SKM-1 (cell line): ENCODE measurements around the gene PPP1R11.

Experiments
- DNase-seq: peaks from one replicate; lab custom pipeline; 2025; ENCODE audit not compliant: unreplicated experiment; lab: John Stamatoyannopoulos, UW

The PPP1R11 gene

DNA sequence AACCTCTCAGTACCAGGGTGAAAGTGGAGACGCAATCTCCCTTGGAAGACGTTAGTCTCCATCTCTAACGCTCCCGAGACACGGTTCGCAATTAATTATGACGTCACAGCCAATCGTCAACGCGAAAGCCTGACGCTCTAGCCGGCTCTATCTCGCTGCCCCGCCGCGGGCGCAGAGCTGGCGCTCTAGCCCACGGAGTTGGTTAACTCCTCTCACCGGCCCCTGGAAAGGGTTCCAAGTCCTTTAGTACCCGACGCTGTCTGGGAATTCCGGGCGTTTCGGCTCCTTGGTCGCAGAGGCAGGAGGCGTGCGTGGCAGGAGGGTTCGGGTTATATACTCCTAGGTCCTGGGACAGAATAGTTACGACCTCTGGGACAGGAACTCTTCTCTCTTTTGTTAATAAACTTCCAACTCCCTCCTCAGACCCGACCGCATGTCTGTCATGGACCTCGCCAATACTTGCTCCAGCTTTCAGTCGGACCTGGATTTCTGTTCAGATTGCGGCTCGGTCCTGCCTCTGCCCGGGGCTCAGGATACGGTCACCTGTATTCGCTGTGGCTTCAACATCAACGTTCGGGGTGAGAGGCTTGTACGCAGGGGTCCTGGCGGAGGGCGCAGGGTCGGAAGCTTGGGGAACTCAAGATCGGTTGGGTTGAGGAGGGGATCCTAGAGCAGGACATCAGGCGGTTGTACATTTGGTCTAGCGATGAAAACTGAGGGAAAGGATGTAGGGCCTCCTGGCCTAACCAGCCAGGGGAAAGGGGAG lies 5.7 kb upstream of the PPP1R11 start, which contains the start of gene POLR1H:
Gene POLR1H, plus strand, starts transcription at position 174 of the 766 bp plus-strand sequence. Its CDS starts 260 bp downstream, at position 434.
- DNase-seq: peak; percentile 89

DNA sequence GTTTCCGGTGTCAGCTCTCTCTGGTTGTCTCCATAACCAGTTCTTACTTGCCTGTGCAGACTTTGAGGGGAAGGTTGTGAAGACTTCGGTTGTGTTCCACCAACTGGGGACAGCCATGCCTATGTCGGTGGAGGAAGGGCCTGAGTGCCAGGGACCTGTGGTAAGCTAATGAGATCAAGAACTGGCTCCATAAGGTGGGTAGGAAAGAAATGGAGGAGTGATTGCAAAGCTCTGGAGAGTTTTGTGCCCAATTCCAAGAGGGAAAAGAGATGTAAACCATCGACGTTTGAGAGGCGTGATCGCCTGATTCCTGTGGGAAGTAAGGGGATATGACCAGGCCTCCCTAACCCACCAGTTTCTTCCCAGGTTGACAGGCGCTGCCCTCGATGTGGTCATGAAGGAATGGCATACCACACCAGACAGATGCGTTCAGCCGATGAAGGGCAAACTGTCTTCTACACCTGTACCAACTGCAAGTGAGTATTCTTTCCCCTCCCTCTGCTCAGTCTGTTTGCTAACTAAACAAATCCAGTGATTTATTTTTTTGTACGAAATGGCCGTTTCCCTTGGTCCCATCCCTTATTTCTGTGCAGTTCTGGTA lies 5.0 kb upstream of the PPP1R11 start:
- no peak for DNase-seq

DNA sequence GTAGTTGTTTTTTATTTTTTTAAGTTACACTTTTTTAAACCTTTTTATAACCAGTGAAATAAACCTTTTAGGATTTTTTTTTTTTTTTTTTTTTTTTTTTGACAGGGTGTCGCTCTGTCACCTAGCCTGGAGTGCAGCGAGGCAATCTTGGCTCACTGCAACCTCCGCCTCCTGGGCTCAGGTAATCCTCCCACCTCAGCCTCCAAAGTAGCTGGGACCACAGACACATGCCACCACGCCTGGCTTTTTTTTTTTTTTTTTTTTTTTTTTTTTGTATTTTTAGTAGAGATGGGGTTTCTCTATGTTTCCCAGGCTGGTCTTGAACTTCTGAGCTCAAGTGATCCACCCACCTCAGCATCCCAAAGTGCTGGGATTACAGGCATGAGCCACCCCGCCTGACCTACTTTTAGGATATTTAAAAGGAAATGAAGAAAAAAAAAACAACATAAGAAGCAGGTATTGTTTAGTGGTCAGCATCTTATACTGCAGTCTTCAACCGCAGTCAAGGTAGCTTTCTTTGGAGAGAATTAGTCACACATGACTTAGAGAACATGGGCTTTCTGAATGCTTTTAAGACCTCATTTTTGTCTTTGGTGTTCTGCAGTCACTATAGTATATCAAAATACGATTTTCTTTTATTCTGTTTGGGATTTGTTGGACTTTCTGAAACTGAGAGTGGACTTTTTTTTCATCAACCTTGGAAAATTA lies 4.4 kb upstream of the PPP1R11 start:
- DNase-seq: no peak

DNA sequence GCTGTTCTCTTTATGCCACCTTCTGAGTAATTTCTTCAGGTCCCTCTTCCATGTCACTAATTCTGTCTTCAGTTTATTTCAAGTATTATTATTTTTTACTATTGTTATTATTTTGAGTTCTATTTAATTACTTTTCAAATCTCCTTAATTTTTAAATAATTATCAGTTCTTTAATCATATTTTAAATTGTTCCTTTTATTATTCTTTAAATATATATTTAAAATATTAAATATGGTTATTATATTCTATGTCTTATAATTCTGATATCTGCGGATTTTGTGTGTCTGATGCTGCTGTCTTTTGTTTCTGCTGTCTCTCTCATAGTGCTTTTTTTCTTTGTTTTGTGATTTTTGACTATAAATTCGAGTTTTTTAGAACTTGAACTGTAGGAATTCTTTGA lies 3.7 kb upstream of the PPP1R11 start:
- no peak for DNase-seq

- DNase-seq: no peak
Observed at GRCh38 chr6:30066082-30066481, 916 bp upstream of the PPP1R11 start.

- DNase-seq: no peak
Observed at GRCh38 chr6:30067460-30068139, 602 bp downstream of the PPP1R11 start.

DNA sequence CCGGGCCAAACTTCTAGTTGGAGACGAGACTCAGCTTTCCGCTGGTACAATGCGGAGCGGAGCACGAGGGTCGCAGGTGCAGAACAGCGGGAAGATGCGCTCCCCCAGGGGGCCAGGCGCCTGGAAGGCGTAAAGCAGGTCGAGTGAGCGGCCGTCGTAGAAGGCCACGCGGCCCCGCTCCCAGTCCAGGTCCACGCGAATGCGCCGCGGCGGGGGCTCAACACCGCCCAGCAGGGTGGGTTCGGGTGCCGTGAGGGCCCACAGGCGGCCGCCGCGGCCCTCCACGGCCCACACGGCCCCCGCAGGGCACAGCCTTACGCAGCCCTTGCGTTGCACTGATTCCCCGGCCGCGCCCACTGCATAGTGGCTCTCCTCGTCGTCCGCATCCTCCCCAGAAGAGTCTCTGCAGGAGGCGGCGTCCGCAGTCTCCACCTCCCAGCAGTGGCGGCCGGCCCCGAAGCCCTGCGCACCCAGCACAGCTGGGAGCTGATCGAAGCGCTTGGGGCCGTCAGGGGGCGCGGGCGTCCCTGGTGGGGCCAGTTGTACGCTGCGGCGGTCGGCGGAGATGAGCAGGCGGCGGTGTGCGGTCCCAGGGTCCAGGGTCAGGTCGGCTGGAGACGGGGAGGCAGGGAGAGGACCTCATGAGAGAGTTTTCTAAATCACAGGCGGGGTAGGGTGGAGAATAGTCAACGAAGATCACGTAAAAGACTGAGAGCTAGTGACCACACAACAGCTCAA lies 4.3 kb downstream of the PPP1R11 start:
- DNase-seq: no peak

GRCh38 chr6:30071858-30072257 lies 4.9 kb downstream of the PPP1R11 start:
- DNase-seq: no peak

- no peak for DNase-seq
Observed at GRCh38 chr6:30073489-30074235, 6.7 kb downstream of the PPP1R11 start.

- DNase-seq: no peak
Observed at GRCh38 chr6:30074331-30075093, 7.5 kb downstream of the PPP1R11 start.

DNA sequence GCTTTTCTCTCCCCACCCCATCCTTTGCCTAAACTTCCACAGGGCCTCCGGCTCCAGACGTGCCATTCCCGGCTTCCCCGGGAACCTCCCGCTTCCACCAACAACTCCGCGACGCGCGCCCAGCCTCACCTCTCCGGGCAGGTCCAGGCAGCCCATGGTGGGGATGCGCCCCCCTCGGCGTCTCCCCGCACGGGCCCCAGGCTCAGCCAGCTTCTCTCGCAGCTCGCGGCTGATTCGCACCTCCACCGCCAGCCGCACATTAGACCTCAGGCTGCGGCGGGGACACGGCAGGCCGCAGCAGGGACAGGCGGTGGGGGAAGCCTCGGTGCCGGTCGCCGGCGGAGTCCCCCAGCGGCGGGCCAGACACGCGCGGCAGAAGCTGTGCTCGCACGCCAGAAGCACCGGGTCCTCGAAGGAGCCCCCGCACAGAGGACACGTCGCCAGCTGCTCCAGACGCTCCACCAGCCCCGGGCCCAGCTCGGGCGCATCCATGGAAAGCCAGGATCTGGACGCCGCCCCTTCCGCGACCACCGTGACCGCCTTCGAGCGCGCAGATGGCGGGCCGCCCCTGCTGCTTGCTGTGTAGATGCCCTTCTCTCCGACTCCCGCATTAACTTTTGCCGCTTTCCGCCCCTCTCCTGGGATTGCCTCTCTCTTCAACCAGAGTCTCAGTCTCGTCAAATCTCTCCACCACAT lies 8.2 kb downstream of the PPP1R11 start, which contains the start of gene RNF39:
Gene RNF39, minus strand, starts transcription at position 676 of the 696 bp plus-strand sequence. Its CDS starts 184 bp downstream, at position 492.
- DNase-seq: no peak

DNA sequence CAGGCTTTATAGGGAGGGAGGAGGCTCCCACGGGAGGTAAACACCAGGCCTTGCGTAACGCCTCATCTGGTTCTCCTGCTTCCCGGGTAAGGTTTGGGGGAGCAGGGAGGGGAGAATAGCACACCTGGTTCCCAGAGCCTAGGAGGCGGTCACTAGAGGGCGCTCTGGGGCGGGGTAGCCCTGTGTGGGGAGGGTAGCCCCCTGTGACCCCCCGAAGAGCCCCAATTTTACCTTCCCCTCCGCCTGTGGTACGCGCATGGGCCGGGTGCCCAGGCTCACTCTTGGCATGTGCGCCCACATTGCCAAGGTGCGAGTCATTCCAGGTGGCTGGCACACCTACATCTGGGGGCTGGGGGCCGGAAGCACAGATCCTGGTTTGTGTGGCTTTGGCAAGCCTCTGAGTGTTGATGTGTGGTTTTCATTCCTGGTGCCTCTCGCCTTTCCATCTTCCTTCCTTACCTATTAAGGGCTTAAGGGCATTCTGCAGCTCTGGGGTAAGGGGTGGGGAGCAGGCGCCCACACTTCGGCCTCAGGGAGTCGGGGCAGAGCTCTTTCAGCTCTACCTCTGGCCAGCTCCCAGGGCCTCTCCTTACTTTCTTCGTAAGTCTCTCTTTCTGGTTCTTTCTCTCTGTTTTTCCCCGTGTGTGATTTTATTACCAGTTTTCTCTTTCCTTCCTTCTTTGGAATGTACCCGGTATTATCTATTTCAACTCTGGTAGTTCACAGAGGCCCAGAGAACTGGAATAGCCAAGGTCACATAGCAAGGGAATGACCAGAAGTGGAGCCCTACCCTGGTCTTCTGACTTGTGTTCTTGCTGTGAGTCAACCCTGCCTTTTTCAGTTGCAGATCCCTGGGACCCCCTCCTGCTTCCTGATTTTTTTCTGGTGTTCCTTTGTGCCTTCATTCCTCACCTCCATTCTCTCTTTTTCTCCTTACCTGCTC lies 9.1 kb downstream of the PPP1R11 start:
- no peak for DNase-seq

DNA sequence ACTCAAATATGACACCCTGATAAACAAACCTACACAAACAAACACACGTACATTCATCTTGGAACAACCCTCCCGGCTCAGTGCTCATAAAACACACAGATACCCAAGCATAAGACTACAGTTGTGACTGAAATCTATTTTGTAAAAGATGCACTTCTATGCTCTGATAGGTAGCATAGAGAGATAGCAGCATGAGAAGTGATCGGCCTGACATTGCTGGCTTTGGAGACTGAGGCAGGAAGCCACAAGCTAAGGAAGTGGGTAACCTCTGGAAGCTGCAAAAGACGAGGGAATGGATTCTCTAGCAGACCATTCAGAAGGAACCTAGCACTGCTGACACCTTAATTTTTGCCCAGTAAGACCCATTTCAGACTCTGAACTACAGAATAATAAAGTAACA lies 10.2 kb downstream of the PPP1R11 start:
- no peak for DNase-seq

DNA sequence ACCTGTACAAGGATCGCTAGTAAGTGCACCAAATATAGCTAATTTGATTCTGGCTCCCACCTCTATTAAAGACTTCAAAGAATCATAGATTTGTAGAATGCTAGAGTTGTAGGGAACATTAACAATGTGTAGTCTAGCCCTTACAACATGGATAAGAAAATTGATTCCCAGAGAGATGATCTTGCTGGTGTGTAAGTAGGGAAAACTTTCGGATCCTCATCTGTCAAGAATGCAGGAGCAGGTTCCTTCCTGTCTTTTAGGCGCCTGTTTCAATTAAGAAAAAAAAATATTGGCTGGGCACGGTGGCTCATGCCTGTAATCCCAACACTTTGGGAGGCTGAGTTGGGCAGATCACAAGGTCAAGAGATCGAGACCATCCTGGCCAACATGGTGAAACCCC lies 20.9 kb downstream of the PPP1R11 start:
- no peak for DNase-seq

- no peak for DNase-seq
Observed at GRCh38 chr6:30091577-30092381, 24.8 kb downstream of the PPP1R11 start.

- no peak for DNase-seq
Observed at GRCh38 chr6:30092852-30093543, 26.0 kb downstream of the PPP1R11 start.
